PC-3 (cell line): Measurements from ENCODE around the gene FLCN.

Experiments
- CTCF ChIP-seq: fragments of 300-600 bp; sonication (generic); conservative IDR thresholded peaks from 2 replicates; pipeline ENCODE4 v1.5.1; 2017; ENCODE audit warnings: antibody characterized with exemption, low read depth, mild to moderate bottlenecking, low read length
- EZH2 ChIP-seq: fragments of 300-600 bp; sonication (generic); IDR thresholded peaks from one replicate; pipeline ENCODE4 v1.6.1; 2017; ENCODE audit warnings: antibody characterized with exemption, mild to moderate bottlenecking, low read length; ENCODE audit not compliant: unreplicated experiment

GRCh38 chr17:17196776-17197175 is 40.2 kb downstream of the FLCN start:
- TF ChIP-seq CTCF, result no peak
- no peak for TF ChIP-seq EZH2
